Endothelial cell (in vitro differentiated cells): ENCODE data around the gene KLF13. TPM values are rescaled to one million over a fixed set of nuclear protein-coding genes. Genes with fewer than 3 reads are reported as not detected.

ENCODE experiments used
- DNase-seq: peaks from one replicate; pipeline ENCODE4 v3.0.0; 2021; ENCODE audit warnings: low spot score
- H3K27ac Mint-ChIP-seq: one replicate; pipeline ENCODE4 v1.8.0; 2021; ENCODE audit warnings: mixed read lengths, inconsistent platforms; ENCODE audit not compliant: unreplicated experiment
- H3K27me3 Mint-ChIP-seq: one replicate; pipeline ENCODE4 v1.8.0; 2021; ENCODE audit warnings: mild to moderate bottlenecking, moderate library complexity, mixed read lengths, inconsistent platforms; ENCODE audit not compliant: unreplicated experiment
- H3K36me3 Mint-ChIP-seq: one replicate; pipeline ENCODE4 v1.8.0; 2021; ENCODE audit warnings: mild to moderate bottlenecking, low read depth, mixed read lengths, inconsistent platforms; ENCODE audit not compliant: unreplicated experiment
- H3K4me1 Mint-ChIP-seq: one replicate; pipeline ENCODE4 v1.8.0; 2021; ENCODE audit warnings: mild to moderate bottlenecking, mixed read lengths, inconsistent platforms; ENCODE audit not compliant: unreplicated experiment
- H3K4me3 Mint-ChIP-seq: one replicate; pipeline ENCODE4 v1.8.0; 2021; ENCODE audit warnings: mild to moderate bottlenecking, mixed read lengths, inconsistent platforms; ENCODE audit not compliant: unreplicated experiment
- H3K9me3 Mint-ChIP-seq: one replicate; pipeline ENCODE4 v1.8.0; 2021; ENCODE audit warnings: mixed read lengths, inconsistent platforms; ENCODE audit not compliant: unreplicated experiment
- CTCF ChIP-seq: fragments of 200-600 bp; sonication (generic); IDR thresholded peaks from one replicate; pipeline ENCODE4 v1.5.0; 2021; ENCODE audit warnings: antibody characterized with exemption; ENCODE audit not compliant: unreplicated experiment
- total RNA-seq: library from RNA; stranded (reverse); fragmentation: NEBNext Ultra II Directional; extraction: Animal tissue kit (Norgen Biotek cat#: 25700); gene quantifications from one replicate; pipeline ENCODE4 v1.2.1, GENCODE V29; 2021; ENCODE audit not compliant: unreplicated experiment

KLF13 gene
- total RNA-seq, 1 donor from 2014 or later, result 45.1 TPM

GRCh38 chr15:31298707-31299172, 27.9 kb upstream of the KLF13 start:
- no peak for DNase-seq
- H3K9me3 Mint-ChIP-seq, result no peaks in the 10 kb centered on the region
- no peaks in the 10 kb centered on the region for H3K4me1 Mint-ChIP-seq
- H3K36me3 Mint-ChIP-seq, result no peaks in the 10 kb centered on the region
- peaks cover 1% of the 10 kb centered on the region for H3K27me3 Mint-ChIP-seq
- no peak for TF ChIP-seq CTCF
- no peak overlapping the region for H3K27ac Mint-ChIP-seq
- no peak overlapping the region for H3K4me3 Mint-ChIP-seq

- Mint-ChIP-seq H3K27ac (no peak overlapping the region), H3K4me1 (no peaks in the 10 kb centered on the region), H3K4me3 (no peak overlapping the region), H3K27me3 (peaks cover 1% of the 10 kb centered on the region), H3K36me3 (no peaks in the 10 kb centered on the region), H3K9me3 (no peaks in the 10 kb centered on the region)
- no peak for DNase-seq
- no peak for TF ChIP-seq CTCF
Observed at GRCh38 chr15:31300208-31300661, 26.4 kb upstream of the KLF13 start.

GRCh38 chr15:31300981-31301672, 25.5 kb upstream of the KLF13 start:
- Mint-ChIP-seq H3K27ac (no peak overlapping the region), H3K36me3 (no peaks in the 10 kb centered on the region), H3K4me3 (no peak overlapping the region), H3K9me3 (no peaks in the 10 kb centered on the region), H3K4me1 (no peaks in the 10 kb centered on the region), H3K27me3 (peaks cover 7% of the 10 kb centered on the region)
- no peak for DNase-seq
- TF ChIP-seq CTCF, result no peak

- TF ChIP-seq CTCF, result no peak
- Mint-ChIP-seq H3K36me3 (no peaks in the 10 kb centered on the region), H3K4me1 (no peaks in the 10 kb centered on the region), H3K9me3 (no peaks in the 10 kb centered on the region), H3K4me3 (no peak overlapping the region), H3K27me3 (peaks cover 8% of the 10 kb centered on the region), H3K27ac (no peak overlapping the region)
- no peak for DNase-seq
Observed at GRCh38 chr15:31301673-31301990, 25.0 kb upstream of the KLF13 start.

- Mint-ChIP-seq H3K36me3 (no peaks in the 10 kb centered on the region), H3K9me3 (no peaks in the 10 kb centered on the region), H3K4me1 (no peaks in the 10 kb centered on the region), H3K27ac (no peak overlapping the region), H3K27me3 (peaks cover 8% of the 10 kb centered on the region), H3K4me3 (no peak overlapping the region)
- TF ChIP-seq CTCF, result no peak
- no peak for DNase-seq
Observed at GRCh38 chr15:31302029-31302657, 24.5 kb upstream of the KLF13 start.
